ENCODE measurements around the gene USP47. TPM values are rescaled to one million over a fixed set of nuclear protein-coding genes. Genes with fewer than 3 reads are reported as not detected.
A peak's percentile ranks its signal among the peaks of the same experiment; 100 is the strongest.

Gene USP47
- total and polyA plus RNA-seq, 2 of the 8 experiments (the other 6 are each of a cell fraction or from before 2014, with no cell fraction given) = 4.2 to 21.3 TPM

- Histone ChIP-seq H3K79me2 (ENCODE audit: control insufficient read depth in 1 of 2, insufficient read depth in 2 of 2, low read length in 2 of 2) (peaks cover 0 to 57% of the 10 kb centered on the region in 2 experiments; a peak in 3 of 4 replicates), H3K9ac (replicated peaks in 1 of 4; ENCODE audit: extremely low read depth in 1 of 4, low read depth in 3 of 4, low read length in 3 of 4) (peak overlapping the region in 1 of 4 experiments; percentile 24; a peak in 1 of 7 replicates), H2BK15ac (ENCODE audit: low read length) (no peak overlapping the region), H2AFZ (ENCODE audit: low read length) (no peak overlapping the region), H3K23ac (ENCODE audit: insufficient read length) (no peak overlapping the region), H3K4me3 (ENCODE audit: extremely low read depth in 1 of 4, insufficient read depth in 2 of 4, low read depth in 3 of 4, low read length in 4 of 4) (peak overlapping the region; percentile 81 to 87 (median 84); a peak in 5 of 8 replicates), H4K91ac (replicated peaks; ENCODE audit: insufficient read length, low read length) (no peak overlapping the region), H3K79me1 (ENCODE audit: low read depth, low read length) (no peaks in the 10 kb centered on the region; the same call in 1 of the 2 replicates), H4K8ac (ENCODE audit: extremely low read depth, insufficient read depth, low read length) (no peak overlapping the region), H2BK120ac (replicated peaks; ENCODE audit: low read depth, low read length) (no peak overlapping the region), H3K14ac (ENCODE audit: insufficient read length) (no peak overlapping the region), H3K4me2 (ENCODE audit: insufficient read depth in 1 of 2, low read depth in 2 of 2, low read length in 2 of 2) (peak overlapping the region; percentile 61 to 85), H3K4me1 (replicated peaks in 1 of 4; ENCODE audit: control insufficient read depth in 3 of 4, insufficient read depth in 4 of 4, low read length in 3 of 4) (peaks cover 0 to 7% (median 6%) of the 10 kb centered on the region in 4 experiments; a peak in 4 of 7 replicates), H3K56ac (replicated peaks; ENCODE audit: insufficient read length, low read depth, low read length) (no peak overlapping the region), H3K4ac (replicated peaks; ENCODE audit: insufficient read length, low read depth, low read length) (no peak overlapping the region), H3K27me3 (replicated peaks in 1 of 4; ENCODE audit: control insufficient read depth in 3 of 4, extremely low read depth in 1 of 4, insufficient read depth in 3 of 4, low read length in 3 of 4) (no peaks in the 10 kb centered on the region), H3K36me3 (ENCODE audit: control insufficient read depth in 2 of 4, insufficient read depth in 4 of 4, low read length in 3 of 4) (no peaks in the 10 kb centered on the region), H2BK5ac (ENCODE audit: low read depth, low read length) (no peak overlapping the region), H3K27ac (ENCODE audit: low read depth, low read length) (no peak overlapping the region), H4K20me1 (replicated peaks in 1 of 2; ENCODE audit: control insufficient read depth in 1 of 2, insufficient read depth in 2 of 2, low read length in 2 of 2) (peaks cover 0 to 1% of the 10 kb centered on the region in 2 experiments), H2BK20ac (ENCODE audit: low read length) (no peak overlapping the region), H2BK12ac (ENCODE audit: low read depth, low read length) (no peak overlapping the region), H2AK5ac (ENCODE audit: low read depth, low read length) (no peak overlapping the region), H3K9me3 (ENCODE audit: insufficient read depth in 2 of 2, low read depth in 1 of 2, low read length in 1 of 2) (no peaks in the 10 kb centered on the region), H4K5ac (ENCODE audit: insufficient read length, low read depth, low read length) (no peak overlapping the region), H3K23me2 (ENCODE audit: low read depth, low read length) (peaks cover 2% of the 10 kb centered on the region; the same call in 1 of the 2 replicates), H3K18ac (ENCODE audit: extremely low read depth, low read length) (no peak overlapping the region)
- FAIRE-seq (no peak), DNase-seq (ENCODE audit: low read depth in 1 of 2, low spot score in 2 of 2) (no peak)
- POLR2A ChIA-PET (ENCODE audit: partially characterized antibody) = interaction anchor here (0.7 to 1.1 kb wide), 3 partner anchors 10 to 14 kb away, joined by 3 read pairs; no protein-coding TSS in a partner anchor
- no peak for TF ChIP-seq GABPA (IDR thresholded peaks at IDR 0.05; ENCODE audit: borderline replicate concordance, insufficient read depth, low read length)
- no peak for TF ChIP-seq ZNF274 (IDR thresholded peaks at IDR 0.05; ENCODE audit: borderline replicate concordance, extremely low read depth, low read length)
- no peak for TF ChIP-seq MAX (IDR thresholded peaks at IDR 0.05)
- no peak for TF ChIP-seq KDM4A (IDR thresholded peaks at IDR 0.05; ENCODE audit: low read depth, low read length, severe bottlenecking)
- CTCF ChIA-PET (ENCODE audit: partially characterized antibody) = interaction anchor here (0.8 to 1.2 kb wide), 4 partner anchors 9 to 55 kb away, joined by 3 to 4 read pairs (median 3); no protein-coding TSS in a partner anchor
- WGBS, 2 experiments (ENCODE audit: extremely low coverage in 1 of 2, insufficient coverage in 1 of 2, insufficient read length in 1 of 2, insufficient replicate concordance in 2 of 2, low coverage in 1 of 2, low lambda C conversion rate in 2 of 2, missing lambda C conversion rate in 1 of 2) = 40% methylated on average over 3 of the region's 3 CpGs; no CpG with 5 or more reads in 1 of the 2 experiments
Measured at GRCh38 chr11:11843211-11843621, 1.4 kb downstream of the USP47 start.
